Large intestine (tissue), 3 donors: ENCODE results near the gene PRKCE. TPM values are rescaled to one million over a fixed set of nuclear protein-coding genes. Genes with fewer than 3 reads are reported as not detected.

Experiments used
- DNase-seq, 2 donors: peaks; one replicate each; pipeline versions ENCODE4 v3.0.0 to v3.0.0-alpha.2; 2013
- H3K27ac ChIP-seq: one replicate; pipeline ENCODE4 v1.5.1; 2013; ENCODE audit warnings: low read length
- H3K27me3 ChIP-seq: 2 replicates; pipeline ENCODE4 v1.6.1; 2013; ENCODE audit warnings: low read length; ENCODE audit not compliant: control insufficient read depth, insufficient read depth
- H3K36me3 ChIP-seq: 2 replicates; pipeline ENCODE4 v1.6.1; 2013; ENCODE audit warnings: low read length; ENCODE audit not compliant: control insufficient read depth, insufficient read depth
- H3K4me1 ChIP-seq: one replicate; pipeline ENCODE4 v1.6.1; 2013; ENCODE audit warnings: low read length; ENCODE audit not compliant: control insufficient read depth, insufficient read depth
- H3K4me3 ChIP-seq: one replicate; pipeline ENCODE4 v1.5.1; 2013; ENCODE audit warnings: low read length
- H3K9me3 ChIP-seq: one replicate; pipeline ENCODE4 v1.6.1; 2013; ENCODE audit warnings: mild to moderate bottlenecking, low read depth, low read length, moderate library complexity; ENCODE audit not compliant: control insufficient read depth
- WGBS: methylation state at CpG from one replicate; pipeline ENCODE4 v1.1.5; 2013; ENCODE audit warnings: low lambda C conversion rate; ENCODE audit not compliant: insufficient coverage; 5-methylcytosine and 5-hydroxymethylcytosine counted together
- polyA plus RNA-seq: library from polyadenylated mRNA; unstranded; fragments of 120-200 nt; gene quantifications from one replicate; pipeline ENCODE4 v1.2.1, GENCODE V29; 2013

The PRKCE gene
- polyA plus RNA-seq, 1 donor: 13.0 TPM

- WGBS: 100% methylated on average over 2 of the region's 3 CpGs
These were observed 419.6 kb downstream of the PRKCE start for GRCh38 chr2:46071074-46071473.

GRCh38 chr2:46072101-46072820 is 420.8 kb downstream of the PRKCE start:
- H3K36me3 ChIP-seq: no peaks in the 10 kb centered on the region
- no peaks in the 10 kb centered on the region for H3K27me3 ChIP-seq
- WGBS: 100% methylated on average over 2 of the region's 8 CpGs
- no peaks in the 10 kb centered on the region for H3K4me1 ChIP-seq
- H3K4me3 ChIP-seq: no peak overlapping the region
- no peak overlapping the region for H3K27ac ChIP-seq
- no peaks in the 10 kb centered on the region for H3K9me3 ChIP-seq
- DNase-seq: no peak

More at GRCh38 chr2:46071074-46071473, 419.6 kb downstream of the PRKCE start:
- H3K4me3 ChIP-seq: no peak overlapping the region
- H3K9me3 ChIP-seq: no peaks in the 10 kb centered on the region
- DNase-seq: no peak
- H3K4me1 ChIP-seq: no peaks in the 10 kb centered on the region
- no peaks in the 10 kb centered on the region for H3K27me3 ChIP-seq
- H3K36me3 ChIP-seq: no peaks in the 10 kb centered on the region
- no peak overlapping the region for H3K27ac ChIP-seq

GRCh38 chr2:46073540-46074046 is 422.1 kb downstream of the PRKCE start:
- no peaks in the 10 kb centered on the region for H3K27me3 ChIP-seq
- no CpG with 5 or more reads among the region's 9 CpGs for WGBS
- DNase-seq: no peak
- no peaks in the 10 kb centered on the region for H3K4me1 ChIP-seq
- H3K9me3 ChIP-seq: no peaks in the 10 kb centered on the region
- H3K4me3 ChIP-seq: no peak overlapping the region
- no peaks in the 10 kb centered on the region for H3K36me3 ChIP-seq
- H3K27ac ChIP-seq: no peak overlapping the region

GRCh38 chr2:46074501-46074900 is 423.0 kb downstream of the PRKCE start:
- Histone ChIP-seq H3K4me1 (no peaks in the 10 kb centered on the region), H3K9me3 (no peaks in the 10 kb centered on the region), H3K36me3 (no peaks in the 10 kb centered on the region), H3K27me3 (no peaks in the 10 kb centered on the region), H3K27ac (no peak overlapping the region), H3K4me3 (no peak overlapping the region)
- no CpG with 5 or more reads among the region's 4 CpGs for WGBS
- no peak for DNase-seq

- Histone ChIP-seq H3K4me3 (no peak overlapping the region), H3K36me3 (no peaks in the 10 kb centered on the region), H3K27me3 (no peaks in the 10 kb centered on the region), H3K4me1 (no peaks in the 10 kb centered on the region), H3K9me3 (no peaks in the 10 kb centered on the region), H3K27ac (no peak overlapping the region)
- no peak for DNase-seq
- no CpG with 5 or more reads among the region's 5 CpGs for WGBS
These were observed 424.4 kb downstream of the PRKCE start for GRCh38 chr2:46075848-46076247.

- Histone ChIP-seq H3K27ac (no peak overlapping the region), H3K4me3 (no peak overlapping the region), H3K27me3 (no peaks in the 10 kb centered on the region), H3K36me3 (no peaks in the 10 kb centered on the region), H3K9me3 (no peaks in the 10 kb centered on the region), H3K4me1 (no peaks in the 10 kb centered on the region)
- DNase-seq: no peak
- WGBS: no CpG with 5 or more reads among the region's 4 CpGs
These were observed 424.8 kb downstream of the PRKCE start for GRCh38 chr2:46076251-46076650.

GRCh38 chr2:46076875-46077274 is 425.4 kb downstream of the PRKCE start:
- Histone ChIP-seq H3K36me3 (no peaks in the 10 kb centered on the region), H3K9me3 (no peaks in the 10 kb centered on the region), H3K27me3 (no peaks in the 10 kb centered on the region), H3K4me1 (no peaks in the 10 kb centered on the region), H3K4me3 (no peak overlapping the region), H3K27ac (no peak overlapping the region)
- DNase-seq: no peak
- WGBS: 81% methylated on average over 6 of the region's 7 CpGs

- Histone ChIP-seq H3K36me3 (no peaks in the 10 kb centered on the region), H3K27ac (no peak overlapping the region), H3K4me1 (no peaks in the 10 kb centered on the region)
These were observed 426.1 kb downstream of the PRKCE start for GRCh38 chr2:46077522-46078107.

GRCh38 chr2:46079985-46080560 is 428.6 kb downstream of the PRKCE start:
- no peak for DNase-seq
- Histone ChIP-seq H3K36me3 (no peaks in the 10 kb centered on the region), H3K4me3 (no peak overlapping the region), H3K9me3 (no peaks in the 10 kb centered on the region), H3K4me1 (no peaks in the 10 kb centered on the region), H3K27me3 (no peaks in the 10 kb centered on the region), H3K27ac (no peak overlapping the region)
- WGBS: 100% methylated on average over 1 of the region's 4 CpGs

More at GRCh38 chr2:46077522-46078107, 426.1 kb downstream of the PRKCE start:
- Histone ChIP-seq H3K9me3 (no peaks in the 10 kb centered on the region), H3K27me3 (no peaks in the 10 kb centered on the region), H3K4me3 (no peak overlapping the region)
- DNase-seq: no peak

- H3K9me3 ChIP-seq: no peaks in the 10 kb centered on the region
- H3K4me1 ChIP-seq: no peaks in the 10 kb centered on the region
- no peak for DNase-seq
- no peak overlapping the region for H3K4me3 ChIP-seq
- 83% methylated on average over 4 of the region's 14 CpGs for WGBS
- no peaks in the 10 kb centered on the region for H3K27me3 ChIP-seq
- H3K36me3 ChIP-seq: peaks cover 4% of the 10 kb centered on the region
- H3K27ac ChIP-seq: no peak overlapping the region
These were observed 431.3 kb downstream of the PRKCE start for GRCh38 chr2:46082531-46083485.
